ENCODE results near the gene CARD9.
"Not testable (repeated sequence)": the region's sequence is repeated elsewhere in the genome, so short reads cannot be mapped to it uniquely, and the experiment has no call there.

Gene CARD9

GRCh38 chr9:136333045-136333444, 40.4 kb downstream of the CARD9 start:
- no peak for DNase-seq

- DNase-seq, result no peak
These were observed 40.9 kb downstream of the CARD9 start for GRCh38 chr9:136332482-136332983.

- no peak for DNase-seq
These were observed 41.6 kb downstream of the CARD9 start for GRCh38 chr9:136331556-136332481.

- no peak for DNase-seq
These were observed 42.4 kb downstream of the CARD9 start for GRCh38 chr9:136331030-136331429.

- DNase-seq, result no peak
These were observed 43.0 kb downstream of the CARD9 start for GRCh38 chr9:136330406-136330990.

GRCh38 chr9:136329636-136330405, 43.6 kb downstream of the CARD9 start:
- DNase-seq, result no peak

- DNase-seq, result no peak
These were observed 44.2 kb downstream of the CARD9 start for GRCh38 chr9:136329211-136329627.

- DNase-seq, result no peak
These were observed 44.8 kb downstream of the CARD9 start for GRCh38 chr9:136328622-136329041.

GRCh38 chr9:136328011-136328621, 45.4 kb downstream of the CARD9 start:
- DNase-seq, result no peak

GRCh38 chr9:136327304-136327974, 46.0 kb downstream of the CARD9 start, which contains the start of gene GPSM1:
TSS of gene GPSM1 (plus strand) at chr9:136327539. CDS start at chr9:136327696, 157 bp downstream.
- DNase-seq, result peak; percentile 60

- no peak for DNase-seq
These were observed 46.6 kb downstream of the CARD9 start for GRCh38 chr9:136326761-136327303.

GRCh38 chr9:136326061-136326760, 47.3 kb downstream of the CARD9 start:
- no peak for DNase-seq

GRCh38 chr9:136325358-136325757, 48.1 kb downstream of the CARD9 start:
- no peak for DNase-seq

- DNase-seq, result no peak
These were observed 48.8 kb downstream of the CARD9 start for GRCh38 chr9:136324501-136325300.

- no peak for DNase-seq
These were observed 50.1 kb downstream of the CARD9 start for GRCh38 chr9:136323371-136323789.

- no peak for DNase-seq
These were observed 50.6 kb downstream of the CARD9 start for GRCh38 chr9:136322756-136323330.

- no peak for DNase-seq
These were observed 51.9 kb downstream of the CARD9 start for GRCh38 chr9:136321561-136321960.

- DNase-seq, result not testable (repeated sequence)
These were observed 52.5 kb downstream of the CARD9 start for GRCh38 chr9:136320972-136321371.

- not testable (repeated sequence) for DNase-seq
These were observed 53.5 kb downstream of the CARD9 start for GRCh38 chr9:136319955-136320354.

- not testable (repeated sequence) for DNase-seq
These were observed 54.2 kb downstream of the CARD9 start for GRCh38 chr9:136319244-136319643.

Data from activated CD8-positive, alpha-beta memory T cell treated with anti-CD3 and anti-CD28 coated beads, Interleukin-2, amount 50 U/mL, for 4 hours (primary cell).